ENCODE data around the gene CTSE.
"Not testable (repeated sequence)": the region's sequence is repeated elsewhere in the genome, so short reads cannot be mapped to it uniquely, and the experiment has no call there.

The CTSE gene

GRCh38 chr1:206001476-206001888 is 22.2 kb downstream of the CTSE start:
- Histone ChIP-seq H3K4me3 (ENCODE audit: insufficient read depth, low read length, poor library complexity, severe bottlenecking) (no peak overlapping the region), H3K9ac (ENCODE audit: low read length) (no peak overlapping the region), H2AFZ (ENCODE audit: low read depth, low read length, severe bottlenecking) (no peak overlapping the region), H3K27ac (ENCODE audit: low read depth, low read length) (no peak overlapping the region), H3K79me2 (ENCODE audit: insufficient read depth, low read length) (no peaks in the 10 kb centered on the region), H3K36me3 (ENCODE audit: low read length) (no peaks in the 10 kb centered on the region), H4K20me1 (ENCODE audit: low read depth, low read length) (no peaks in the 10 kb centered on the region), H3F3A (ENCODE audit: insufficient read depth) (no peaks in the 10 kb centered on the region), H3K9me2 (replicated peaks; ENCODE audit: insufficient read depth, low read length) (no peaks in the 10 kb centered on the region), H3K9me3 (ENCODE audit: insufficient read depth, low read length) (no peaks in the 10 kb centered on the region), H3K4me2 (ENCODE audit: low read depth, low read length, poor library complexity, severe bottlenecking) (no peak overlapping the region), H3K27me3 (ENCODE audit: low read length) (no peaks in the 10 kb centered on the region)
- no peak for TF ChIP-seq CTCF (IDR thresholded peaks at IDR 0.05; ENCODE audit: insufficient read depth, low read length, poor library complexity, severe bottlenecking)
- no peak for TF ChIP-seq EZH2phosphoT487 (conservative IDR thresholded peaks at IDR 0.05; ENCODE audit: low read length)

GRCh38 chr1:206000641-206001339 is 22.9 kb downstream of the CTSE start:
- Histone ChIP-seq H3K9ac (ENCODE audit: low read length) (no peak overlapping the region), H3F3A (ENCODE audit: insufficient read depth) (no peaks in the 10 kb centered on the region), H3K79me2 (ENCODE audit: insufficient read depth, low read length) (no peaks in the 10 kb centered on the region), H3K27ac (ENCODE audit: low read depth, low read length) (no peak overlapping the region), H2AFZ (ENCODE audit: low read depth, low read length, severe bottlenecking) (no peak overlapping the region), H3K27me3 (ENCODE audit: low read length) (no peaks in the 10 kb centered on the region), H3K4me2 (ENCODE audit: low read depth, low read length, poor library complexity, severe bottlenecking) (no peak overlapping the region), H4K20me1 (ENCODE audit: low read depth, low read length) (no peaks in the 10 kb centered on the region), H3K9me3 (ENCODE audit: insufficient read depth, low read length) (no peaks in the 10 kb centered on the region), H3K36me3 (ENCODE audit: low read length) (no peaks in the 10 kb centered on the region), H3K9me2 (replicated peaks; ENCODE audit: insufficient read depth, low read length) (no peaks in the 10 kb centered on the region), H3K4me3 (ENCODE audit: insufficient read depth, low read length, poor library complexity, severe bottlenecking) (no peak overlapping the region)
- no peak for TF ChIP-seq CTCF (IDR thresholded peaks at IDR 0.05; ENCODE audit: insufficient read depth, low read length, poor library complexity, severe bottlenecking)
- no peak for TF ChIP-seq EZH2phosphoT487 (conservative IDR thresholded peaks at IDR 0.05; ENCODE audit: low read length)

- H3K79me2 ChIP-seq (ENCODE audit: insufficient read depth, low read length): no peaks in the 10 kb centered on the region
- no peak overlapping the region for H2AFZ ChIP-seq (ENCODE audit: low read depth, low read length, severe bottlenecking)
- no peaks in the 10 kb centered on the region for H3F3A ChIP-seq (ENCODE audit: insufficient read depth)
- no peak overlapping the region for H3K9ac ChIP-seq (ENCODE audit: low read length)
- no peaks in the 10 kb centered on the region for H3K9me3 ChIP-seq (ENCODE audit: insufficient read depth, low read length)
- H3K4me2 ChIP-seq (ENCODE audit: low read depth, low read length, poor library complexity, severe bottlenecking): no peak overlapping the region
- no peak overlapping the region for H3K27ac ChIP-seq (ENCODE audit: low read depth, low read length)
- no peaks in the 10 kb centered on the region for H3K36me3 ChIP-seq (ENCODE audit: low read length)
- TF ChIP-seq EZH2phosphoT487 (conservative IDR thresholded peaks at IDR 0.05; ENCODE audit: low read length): no peak
- TF ChIP-seq CTCF (IDR thresholded peaks at IDR 0.05; ENCODE audit: insufficient read depth, low read length, poor library complexity, severe bottlenecking): no peak
- H4K20me1 ChIP-seq (ENCODE audit: low read depth, low read length): no peaks in the 10 kb centered on the region
- H3K9me2 ChIP-seq (replicated peaks; ENCODE audit: insufficient read depth, low read length): no peaks in the 10 kb centered on the region
- H3K4me3 ChIP-seq (ENCODE audit: insufficient read depth, low read length, poor library complexity, severe bottlenecking): no peak overlapping the region
- no peaks in the 10 kb centered on the region for H3K27me3 ChIP-seq (ENCODE audit: low read length)
Observed at GRCh38 chr1:205998457-205999241, 25.0 kb downstream of the CTSE start.

GRCh38 chr1:205996641-205997040 is 27.1 kb downstream of the CTSE start:
- H3K4me2 ChIP-seq (ENCODE audit: low read depth, low read length, poor library complexity, severe bottlenecking); H3K9ac ChIP-seq (ENCODE audit: low read length); H3F3A ChIP-seq (ENCODE audit: insufficient read depth); H4K20me1 ChIP-seq (ENCODE audit: low read depth, low read length); H3K79me2 ChIP-seq (ENCODE audit: insufficient read depth, low read length); H3K27ac ChIP-seq (ENCODE audit: low read depth, low read length); H3K27me3 ChIP-seq (ENCODE audit: low read length); H3K4me3 ChIP-seq (ENCODE audit: insufficient read depth, low read length, poor library complexity, severe bottlenecking); H2AFZ ChIP-seq (ENCODE audit: low read depth, low read length, severe bottlenecking); H3K9me3 ChIP-seq (ENCODE audit: insufficient read depth, low read length); H3K36me3 ChIP-seq (ENCODE audit: low read length); H3K9me2 ChIP-seq (replicated peaks; ENCODE audit: insufficient read depth, low read length): not testable (repeated sequence)

Measured in SU-DHL-6 (cell line).